Mucosa of descending colon (tissue), 3 donors: ENCODE measurements around the gene P4HA3. TPM values are rescaled to one million over a fixed set of nuclear protein-coding genes. Genes with fewer than 3 reads are reported as not detected.

Source experiments
- ATAC-seq: fragments of 200-7000 bp; cut with Tn5 transposase; one replicate; pipeline ENCODE4 v1.9.1; 2020; ENCODE audit warnings: mild to moderate bottlenecking, moderate library complexity
- DNase-seq, 3 donors: peaks; one replicate each; pipeline ENCODE4 v3.0.0-alpha.2; 2020
- H3K36me3 ChIP-seq: fragments of 200-600 bp; one replicate; pipeline ENCODE4 v1.8.0; 2021; ENCODE audit warnings: low read depth, mild to moderate bottlenecking
- H3K4me1 ChIP-seq: fragments of 200-600 bp; one replicate; pipeline ENCODE4 v1.8.0; 2021; ENCODE audit warnings: low read depth, mild to moderate bottlenecking
- H3K4me3 ChIP-seq: fragments of 200-600 bp; one replicate; pipeline ENCODE4 v1.8.0; 2021; ENCODE audit warnings: mild to moderate bottlenecking
- H3K9me3 ChIP-seq: fragments of 200-600 bp; one replicate; pipeline ENCODE4 v1.8.0; 2021; ENCODE audit warnings: mild to moderate bottlenecking
- CTCF ChIP-seq: fragments of 200-600 bp; IDR thresholded peaks from one replicate; pipeline ENCODE4 v1.8.0; 2022; ENCODE audit warnings: antibody characterized with exemption, mild to moderate bottlenecking
- intact Hi-C, 2 donors: fragments of 100-400 bp; cut with DNase I in 1 of 2; cut with micrococcal nuclease in 1 of 2; formaldehyde crosslinking; loops; one replicate each; pipeline versions ENCODE4 v1.11.0 to v1.11.1; 2022; cut with DNase I, micrococcal nuclease
- total RNA-seq, 3 donors: library from RNA; stranded (reverse); fragmentation: NEBNext Ultra II Directional in 2 of 3; extraction: Animal tissue kit (Norgen Biotek cat#: 25700) in 2 of 3; gene quantifications; one replicate each; pipeline versions ENCODE4 v1.2.1 to v1.2.4, GENCODE V29; 2021 to 2023
- donor health status: DM: no; HTN: no; CAD: no; lungs with moderate emphysema.
- donor health status: DM: no; HTN: no; CAD: no.
- donor health status: DM: no; HTN: yes; CAD: no.

P4HA3 gene
- total RNA-seq, 3 donors from 2014 or later: 0.28 to 0.46 (median 0.34) TPM

GRCh38 chr11:74226907-74227306, 84.5 kb downstream of the P4HA3 start:
- no peak for TF ChIP-seq CTCF
- DNase-seq (no peak), ATAC-seq (no peak)
- Histone ChIP-seq H3K4me1 (no peaks in the 10 kb centered on the region), H3K36me3 (no peaks in the 10 kb centered on the region), H3K9me3 (no peaks in the 10 kb centered on the region), H3K4me3 (no peak overlapping the region)
- intact Hi-C loops: no loop called here

- no peaks in the 10 kb centered on the region for H3K4me1 ChIP-seq
- ATAC-seq: no peak
- H3K4me3 ChIP-seq: no peak overlapping the region
- intact Hi-C loops: no loop called here
- TF ChIP-seq CTCF: no peak
- no peaks in the 10 kb centered on the region for H3K9me3 ChIP-seq
- no peak for DNase-seq
- H3K36me3 ChIP-seq: no peaks in the 10 kb centered on the region
These were observed 85.9 kb downstream of the P4HA3 start for GRCh38 chr11:74225565-74225964.

GRCh38 chr11:74221816-74222215, 89.6 kb downstream of the P4HA3 start:
- no peak for TF ChIP-seq CTCF
- intact Hi-C loops: no loop called here
- no peak for ATAC-seq

GRCh38 chr11:74220376-74220775, 91.1 kb downstream of the P4HA3 start:
- no peak for TF ChIP-seq CTCF
- ATAC-seq: no peak
- Histone ChIP-seq H3K4me3 (no peak overlapping the region), H3K9me3 (no peaks in the 10 kb centered on the region), H3K36me3 (no peaks in the 10 kb centered on the region), H3K4me1 (no peaks in the 10 kb centered on the region)
- intact Hi-C loops: no loop called here
- no peak for DNase-seq

More at GRCh38 chr11:74221816-74222215, 89.6 kb downstream of the P4HA3 start:
- Histone ChIP-seq H3K9me3 (no peaks in the 10 kb centered on the region), H3K4me3 (no peak overlapping the region), H3K4me1 (no peaks in the 10 kb centered on the region), H3K36me3 (no peaks in the 10 kb centered on the region)
- no peak for DNase-seq

Other genes starting within 250 kb of the P4HA3 start
- 10 to 100 TPM; 22.3 to 37.2 (median 32.1) TPM for gene C2CD3, start 140.6 kb downstream of the P4HA3 start, total RNA-seq
- gene PPME1, start 140.4 kb downstream of the P4HA3 start, total RNA-seq: 10 to 100 TPM; 22.3 to 36.0 (median 26.3) TPM
- 10 to 100 TPM in 2 of 3 donors, 1 to 10 TPM in 1; 8.3 to 12.2 (median 12.0) TPM for gene PGM2L1, start 86.8 kb upstream of the P4HA3 start, total RNA-seq
- gene KCNE3, start 155.9 kb upstream of the P4HA3 start, total RNA-seq: 10 to 100 TPM in 2 of 3 donors, 1 to 10 TPM in 1; 8.5 to 27.5 (median 23.4) TPM
- gene LIPT2, start 182.1 kb upstream of the P4HA3 start, total RNA-seq: 1 to 10 TPM; 3.2 to 4.8 (median 4.1) TPM